ENCODE data around the gene ABCA7. TPM values are rescaled to one million over a fixed set of nuclear protein-coding genes. Genes with fewer than 3 reads are reported as not detected.

Gene ABCA7
- polyA plus RNA-seq, 1 donor from 2014 or later: 51.8 TPM

DNA sequence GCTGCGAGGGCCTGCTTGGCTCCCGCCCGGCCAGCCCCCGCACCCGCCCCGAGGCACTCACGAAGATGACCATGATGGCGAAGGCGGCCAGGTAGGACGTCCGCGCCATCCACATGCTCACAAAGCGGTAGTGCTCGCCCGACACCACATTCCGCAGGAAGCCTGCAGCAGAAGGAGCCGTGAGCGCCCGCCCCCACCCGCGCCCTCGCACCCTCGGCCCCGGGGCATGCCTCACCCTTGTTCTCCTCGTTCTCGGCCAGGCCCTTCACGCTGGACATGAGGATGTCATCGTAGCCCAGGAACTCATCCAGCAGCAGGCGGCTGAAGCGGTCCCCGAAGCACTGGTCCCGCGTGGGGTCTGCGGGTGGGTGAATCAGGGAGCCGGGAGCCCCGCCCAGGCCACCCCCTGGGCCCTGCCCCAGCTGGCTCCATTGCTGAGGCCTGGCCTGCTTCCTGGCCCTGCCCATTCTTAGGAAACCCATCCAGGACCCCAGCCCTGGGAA is 28.0 kb upstream of the ABCA7 start:
- no peaks in the 10 kb centered on the region for H3K36me3 ChIP-seq (ENCODE audit: insufficient read depth, low read length)
- H3K9ac ChIP-seq (ENCODE audit: low read length): no peak overlapping the region
- no peaks in the 10 kb centered on the region for H3K9me2 ChIP-seq (ENCODE audit: insufficient read depth, low read length)
- no peak overlapping the region for H3K4me2 ChIP-seq (ENCODE audit: low read length)
- H4K20me1 ChIP-seq (ENCODE audit: insufficient read depth): peaks cover 3% of the 10 kb centered on the region
- TF ChIP-seq EZH2 (IDR thresholded peaks at IDR 0.05; ENCODE audit: borderline replicate concordance, insufficient read depth, low read length, poor library complexity, severe bottlenecking) (no peak), TAF1 (IDR thresholded peaks at IDR 0.05; ENCODE audit: low read depth) (no peak), MXI1 (conservative IDR thresholded peaks at IDR 0.05; ENCODE audit: poor library complexity, severe bottlenecking) (no peak), EP300 (conservative IDR thresholded peaks at IDR 0.05; ENCODE audit: poor library complexity, severe bottlenecking) (no peak), RAD21 (conservative IDR thresholded peaks at IDR 0.05) (no peak), POLR2AphosphoS5 (IDR thresholded peaks at IDR 0.05) (no peak), SMC3 (conservative IDR thresholded peaks at IDR 0.05; ENCODE audit: poor library complexity) (no peak)
- TF ChIP-seq, protein P1, sequence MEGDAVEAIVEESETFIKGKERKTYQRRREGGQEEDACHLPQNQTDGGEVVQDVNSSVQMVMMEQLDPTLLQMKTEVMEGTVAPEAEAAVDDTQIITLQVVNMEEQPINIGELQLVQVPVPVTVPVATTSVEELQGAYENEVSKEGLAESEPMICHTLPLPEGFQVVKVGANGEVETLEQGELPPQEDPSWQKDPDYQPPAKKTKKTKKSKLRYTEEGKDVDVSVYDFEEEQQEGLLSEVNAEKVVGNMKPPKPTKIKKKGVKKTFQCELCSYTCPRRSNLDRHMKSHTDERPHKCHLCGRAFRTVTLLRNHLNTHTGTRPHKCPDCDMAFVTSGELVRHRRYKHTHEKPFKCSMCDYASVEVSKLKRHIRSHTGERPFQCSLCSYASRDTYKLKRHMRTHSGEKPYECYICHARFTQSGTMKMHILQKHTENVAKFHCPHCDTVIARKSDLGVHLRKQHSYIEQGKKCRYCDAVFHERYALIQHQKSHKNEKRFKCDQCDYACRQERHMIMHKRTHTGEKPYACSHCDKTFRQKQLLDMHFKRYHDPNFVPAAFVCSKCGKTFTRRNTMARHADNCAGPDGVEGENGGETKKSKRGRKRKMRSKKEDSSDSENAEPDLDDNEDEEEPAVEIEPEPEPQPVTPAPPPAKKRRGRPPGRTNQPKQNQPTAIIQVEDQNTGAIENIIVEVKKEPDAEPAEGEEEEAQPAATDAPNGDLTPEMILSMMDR (IDR thresholded peaks at IDR 0.05; ENCODE audit: poor library complexity, severe bottlenecking): no peak
- TF ChIP-seq, protein P2, sequence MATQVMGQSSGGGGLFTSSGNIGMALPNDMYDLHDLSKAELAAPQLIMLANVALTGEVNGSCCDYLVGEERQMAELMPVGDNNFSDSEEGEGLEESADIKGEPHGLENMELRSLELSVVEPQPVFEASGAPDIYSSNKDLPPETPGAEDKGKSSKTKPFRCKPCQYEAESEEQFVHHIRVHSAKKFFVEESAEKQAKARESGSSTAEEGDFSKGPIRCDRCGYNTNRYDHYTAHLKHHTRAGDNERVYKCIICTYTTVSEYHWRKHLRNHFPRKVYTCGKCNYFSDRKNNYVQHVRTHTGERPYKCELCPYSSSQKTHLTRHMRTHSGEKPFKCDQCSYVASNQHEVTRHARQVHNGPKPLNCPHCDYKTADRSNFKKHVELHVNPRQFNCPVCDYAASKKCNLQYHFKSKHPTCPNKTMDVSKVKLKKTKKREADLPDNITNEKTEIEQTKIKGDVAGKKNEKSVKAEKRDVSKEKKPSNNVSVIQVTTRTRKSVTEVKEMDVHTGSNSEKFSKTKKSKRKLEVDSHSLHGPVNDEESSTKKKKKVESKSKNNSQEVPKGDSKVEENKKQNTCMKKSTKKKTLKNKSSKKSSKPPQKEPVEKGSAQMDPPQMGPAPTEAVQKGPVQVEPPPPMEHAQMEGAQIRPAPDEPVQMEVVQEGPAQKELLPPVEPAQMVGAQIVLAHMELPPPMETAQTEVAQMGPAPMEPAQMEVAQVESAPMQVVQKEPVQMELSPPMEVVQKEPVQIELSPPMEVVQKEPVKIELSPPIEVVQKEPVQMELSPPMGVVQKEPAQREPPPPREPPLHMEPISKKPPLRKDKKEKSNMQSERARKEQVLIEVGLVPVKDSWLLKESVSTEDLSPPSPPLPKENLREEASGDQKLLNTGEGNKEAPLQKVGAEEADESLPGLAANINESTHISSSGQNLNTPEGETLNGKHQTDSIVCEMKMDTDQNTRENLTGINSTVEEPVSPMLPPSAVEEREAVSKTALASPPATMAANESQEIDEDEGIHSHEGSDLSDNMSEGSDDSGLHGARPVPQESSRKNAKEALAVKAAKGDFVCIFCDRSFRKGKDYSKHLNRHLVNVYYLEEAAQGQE (IDR thresholded peaks at IDR 0.05; ENCODE audit: borderline replicate concordance): no peak
- H3K27ac ChIP-seq (ENCODE audit: low read length): no peak overlapping the region
- no peak overlapping the region for H3K4me3 ChIP-seq (ENCODE audit: low read length)
- no peaks in the 10 kb centered on the region for H3K27me3 ChIP-seq (ENCODE audit: insufficient read depth, low read depth, low read length)
- H3K9me3 ChIP-seq (ENCODE audit: low read length): no peaks in the 10 kb centered on the region
- no peak overlapping the region for H2AFZ ChIP-seq (ENCODE audit: low read depth, low read length)
- H3K79me2 ChIP-seq (replicated peaks; ENCODE audit: insufficient read depth, low read length): peaks cover 7% of the 10 kb centered on the region
- H3F3A ChIP-seq (ENCODE audit: insufficient read depth, low read length, poor library complexity, severe bottlenecking): no peaks in the 10 kb centered on the region

DNA sequence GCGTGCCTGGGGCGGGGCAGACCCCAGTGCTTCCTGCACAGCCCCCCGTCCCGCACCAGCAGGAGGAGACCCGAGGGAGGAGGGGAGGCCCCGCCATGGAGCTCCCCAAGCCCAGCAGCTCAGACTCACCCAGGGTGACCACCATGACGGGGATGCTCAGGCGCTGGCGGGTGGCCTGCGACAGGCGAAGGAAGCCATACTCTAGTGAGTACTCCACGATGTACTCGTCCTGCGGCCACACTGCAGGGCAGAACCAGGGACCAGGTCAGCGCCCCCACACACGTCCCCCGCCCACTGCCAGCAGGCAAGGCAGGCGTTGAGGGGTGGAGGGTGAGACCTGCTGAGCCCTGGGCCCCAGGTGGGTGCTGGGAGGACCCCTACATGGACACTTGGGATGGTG is 27.6 kb upstream of the ABCA7 start:
- H2AFZ ChIP-seq (ENCODE audit: low read depth, low read length): no peak overlapping the region
- H3K36me3 ChIP-seq (ENCODE audit: insufficient read depth, low read length): no peaks in the 10 kb centered on the region
- TF ChIP-seq POLR2AphosphoS5 (IDR thresholded peaks at IDR 0.05) (no peak), EZH2 (IDR thresholded peaks at IDR 0.05; ENCODE audit: borderline replicate concordance, insufficient read depth, low read length, poor library complexity, severe bottlenecking) (no peak), RAD21 (conservative IDR thresholded peaks at IDR 0.05) (no peak), MXI1 (conservative IDR thresholded peaks at IDR 0.05; ENCODE audit: poor library complexity, severe bottlenecking) (no peak), TAF1 (IDR thresholded peaks at IDR 0.05; ENCODE audit: low read depth) (no peak), SMC3 (conservative IDR thresholded peaks at IDR 0.05; ENCODE audit: poor library complexity) (no peak), EP300 (conservative IDR thresholded peaks at IDR 0.05; ENCODE audit: poor library complexity, severe bottlenecking) (no peak)
- TF ChIP-seq, protein P1 (IDR thresholded peaks at IDR 0.05; ENCODE audit: poor library complexity, severe bottlenecking): no peak
- TF ChIP-seq, protein P2 (IDR thresholded peaks at IDR 0.05; ENCODE audit: borderline replicate concordance): no peak
- no peak overlapping the region for H3K4me3 ChIP-seq (ENCODE audit: low read length)
- H3K9ac ChIP-seq (ENCODE audit: low read length): no peak overlapping the region
- peaks cover 3% of the 10 kb centered on the region for H4K20me1 ChIP-seq (ENCODE audit: insufficient read depth)
- no peak overlapping the region for H3K4me2 ChIP-seq (ENCODE audit: low read length)
- no peaks in the 10 kb centered on the region for H3K9me2 ChIP-seq (ENCODE audit: insufficient read depth, low read length)
- peaks cover 9% of the 10 kb centered on the region for H3K79me2 ChIP-seq (replicated peaks; ENCODE audit: insufficient read depth, low read length)
- H3K27ac ChIP-seq (ENCODE audit: low read length): no peak overlapping the region
- H3F3A ChIP-seq (ENCODE audit: insufficient read depth, low read length, poor library complexity, severe bottlenecking): no peaks in the 10 kb centered on the region
- no peaks in the 10 kb centered on the region for H3K9me3 ChIP-seq (ENCODE audit: low read length)
- no peaks in the 10 kb centered on the region for H3K27me3 ChIP-seq (ENCODE audit: insufficient read depth, low read depth, low read length)
